HG03432 (cell line): Measurements from ENCODE around the gene PC.

Experiments
- ATAC-seq: cut with Tn5 transposase; IDR thresholded peaks from one replicate; pipeline ENCODE4 v1.9.1; 2021; ENCODE audit warnings: mild to moderate bottlenecking, moderate library complexity; ENCODE audit not compliant: unreplicated experiment

PC gene

GRCh38 chr11:66857234-66857926 lies 100.8 kb downstream of the PC start:
- no peak for ATAC-seq

- ATAC-seq = peak; percentile 31
Observed at GRCh38 chr11:66856496-66857233, 101.5 kb downstream of the PC start, which contains the start of gene LRFN4. LRFN4 (plus strand) TSS chr11:66857064; CDS start chr11:66857745, 681 bp downstream.

DNA sequence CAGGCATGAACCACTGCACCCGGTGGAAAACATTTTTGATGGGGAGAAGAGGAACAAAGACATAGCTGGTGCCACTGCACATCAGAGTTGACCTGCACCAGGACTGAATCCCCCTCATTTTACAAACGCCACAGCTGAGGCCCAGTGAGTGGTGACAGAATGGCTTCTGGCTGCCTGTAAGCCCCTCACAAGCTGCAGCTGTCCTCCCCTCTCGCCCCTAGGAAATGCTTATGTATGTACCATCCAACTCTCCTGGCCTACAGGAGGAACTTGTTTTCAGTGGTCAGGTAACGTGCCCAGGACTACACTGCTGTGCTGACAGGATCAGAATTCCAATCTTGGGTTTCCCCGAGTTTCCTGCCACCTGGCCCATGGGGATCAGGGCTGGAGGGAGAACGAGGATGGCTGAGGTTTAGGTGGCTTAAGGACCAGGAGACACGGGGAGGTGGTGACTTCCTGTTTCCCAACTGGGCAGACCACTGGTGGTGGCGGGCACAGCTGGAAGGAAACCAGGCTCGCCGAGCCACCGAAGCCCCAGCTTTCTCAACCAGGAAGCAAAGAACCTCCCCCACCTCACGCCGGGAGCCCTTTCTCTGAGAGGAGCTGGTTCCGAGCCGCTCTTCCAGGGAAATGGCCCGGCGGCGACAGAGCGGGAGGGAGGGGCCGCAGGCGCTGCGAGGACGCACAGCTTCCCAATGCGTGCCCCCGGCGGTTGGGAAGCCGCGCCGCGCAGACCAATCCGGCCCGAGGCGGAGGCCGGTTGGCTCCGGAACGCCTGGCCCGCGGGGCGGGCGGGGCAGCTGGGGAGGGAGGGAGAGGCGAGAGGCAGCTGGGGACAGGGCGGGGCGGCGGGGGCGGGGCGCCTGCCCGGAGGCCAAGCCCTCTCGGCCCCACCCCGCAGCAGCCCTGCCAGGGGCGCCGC lies 102.3 kb downstream of the PC start:
- peak; percentile 72 for ATAC-seq

DNA sequence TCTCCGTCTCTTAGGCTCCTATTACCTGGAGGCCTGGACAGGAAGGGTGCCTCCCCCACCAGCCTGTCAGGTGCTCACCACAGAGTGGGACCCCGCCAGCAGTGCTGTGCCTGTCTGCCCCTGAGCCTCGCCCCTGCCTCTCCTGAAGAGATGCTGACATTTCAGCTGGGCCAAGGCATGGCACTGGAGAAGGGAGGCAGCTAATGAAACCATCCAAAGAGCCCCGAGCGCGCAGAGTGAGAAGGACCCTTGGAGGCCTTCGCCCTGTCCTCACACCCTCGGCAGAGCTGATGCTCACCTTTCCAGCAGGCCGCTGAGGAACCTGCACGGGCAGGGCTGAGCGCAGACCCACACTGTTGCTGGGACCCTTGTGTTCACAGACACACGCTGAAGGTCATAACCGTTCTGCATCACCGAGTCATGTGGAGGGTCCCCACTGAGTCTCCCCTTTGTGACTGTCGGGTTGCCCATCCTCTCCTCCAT lies 103.4 kb downstream of the PC start:
- no peak for ATAC-seq

DNA sequence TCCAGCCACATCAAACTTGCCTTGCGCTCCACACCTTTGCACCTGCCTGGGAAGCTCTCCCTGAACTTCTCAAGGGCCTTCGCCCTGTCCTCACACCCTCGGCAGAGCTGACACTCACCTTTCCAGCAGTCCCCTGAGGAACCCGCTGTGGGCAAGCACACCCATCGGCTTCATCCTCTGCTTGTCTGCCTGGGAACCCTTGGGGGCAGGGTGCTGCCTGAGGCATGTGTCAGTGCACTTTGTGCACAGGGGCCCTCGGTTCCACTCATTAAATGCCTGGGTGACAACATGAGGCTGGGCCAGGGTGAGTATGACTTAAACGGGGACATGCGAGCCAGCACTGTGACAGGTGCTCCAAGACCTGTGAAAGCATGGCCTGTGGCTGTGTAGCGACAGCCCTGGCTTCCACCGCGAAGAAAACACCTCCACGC lies 103.9 kb downstream of the PC start:
- no peak for ATAC-seq

GRCh38 chr11:66853242-66854229 lies 104.6 kb downstream of the PC start:
- no peak for ATAC-seq

GRCh38 chr11:66852466-66853241 lies 105.5 kb downstream of the PC start:
- no peak for ATAC-seq

- no peak for ATAC-seq
Observed at GRCh38 chr11:66851698-66852465, 106.3 kb downstream of the PC start.

DNA sequence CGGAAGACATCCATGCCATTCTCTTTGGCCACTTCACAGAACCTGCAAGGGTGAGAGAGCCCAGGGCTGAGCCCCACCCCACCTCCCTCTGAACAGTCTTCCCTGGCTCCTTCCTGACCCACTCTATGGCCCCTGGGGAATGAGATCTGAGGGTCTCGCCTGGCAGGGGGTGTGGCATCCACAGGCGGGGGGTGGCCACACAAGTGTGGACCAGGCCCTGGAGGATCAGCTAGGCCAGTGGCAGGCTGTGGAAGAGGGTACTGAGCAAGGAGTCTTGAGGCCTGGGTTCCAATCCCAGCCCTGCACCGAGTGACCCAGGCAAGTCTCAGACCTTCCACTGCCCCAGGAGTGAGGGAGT lies 107.0 kb downstream of the PC start:
- ATAC-seq = no peak

DNA sequence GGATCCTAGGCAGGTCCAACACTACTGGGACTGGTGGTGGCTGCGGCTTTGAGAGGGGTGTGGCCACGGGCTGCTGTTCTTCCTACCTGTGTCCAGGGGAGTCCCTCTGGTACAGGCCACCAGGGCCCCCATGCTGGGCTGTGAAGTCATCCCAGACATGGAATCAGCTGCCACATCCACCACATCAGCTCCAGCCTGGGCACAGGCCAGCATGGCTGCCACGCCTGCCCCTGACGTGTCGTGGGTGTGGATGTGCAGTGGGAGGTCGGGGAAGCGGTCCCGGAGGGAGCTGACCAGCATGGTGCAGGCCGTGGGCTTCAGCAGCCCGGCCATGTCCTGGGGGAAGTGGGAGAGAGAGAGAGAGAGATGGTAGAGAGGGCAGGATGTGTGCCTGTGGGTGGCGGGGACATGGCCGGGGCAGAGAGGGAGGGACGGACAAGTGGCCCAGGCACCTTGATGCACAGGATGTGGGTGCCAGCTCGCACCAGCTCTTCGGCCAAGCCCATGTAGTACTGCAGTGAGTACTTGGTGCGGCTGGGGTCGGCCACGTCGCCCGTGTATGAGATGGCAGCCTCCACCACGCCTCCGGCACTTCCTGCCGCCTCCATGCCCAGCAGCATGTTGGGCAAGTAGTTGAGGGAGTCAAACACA lies 107.5 kb downstream of the PC start:
- no peak for ATAC-seq

DNA sequence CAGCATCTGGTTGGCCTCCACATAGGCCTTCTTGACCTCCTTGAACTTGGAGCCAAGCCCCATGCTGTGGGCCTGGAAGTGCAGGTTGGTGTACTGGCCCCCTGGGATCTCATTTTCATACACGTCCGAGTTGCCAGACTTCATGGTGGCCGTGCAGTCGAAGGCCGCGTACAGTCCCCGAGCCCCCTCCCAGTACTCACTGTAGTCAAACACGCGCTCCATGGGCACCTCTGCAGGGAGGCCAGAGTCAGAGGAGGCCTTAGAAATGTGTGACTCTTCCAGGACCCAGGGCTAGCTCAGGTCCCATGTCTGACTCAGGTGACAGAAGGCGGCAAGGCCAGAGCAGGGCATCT lies 108.0 kb downstream of the PC start:
- no peak for ATAC-seq

DNA sequence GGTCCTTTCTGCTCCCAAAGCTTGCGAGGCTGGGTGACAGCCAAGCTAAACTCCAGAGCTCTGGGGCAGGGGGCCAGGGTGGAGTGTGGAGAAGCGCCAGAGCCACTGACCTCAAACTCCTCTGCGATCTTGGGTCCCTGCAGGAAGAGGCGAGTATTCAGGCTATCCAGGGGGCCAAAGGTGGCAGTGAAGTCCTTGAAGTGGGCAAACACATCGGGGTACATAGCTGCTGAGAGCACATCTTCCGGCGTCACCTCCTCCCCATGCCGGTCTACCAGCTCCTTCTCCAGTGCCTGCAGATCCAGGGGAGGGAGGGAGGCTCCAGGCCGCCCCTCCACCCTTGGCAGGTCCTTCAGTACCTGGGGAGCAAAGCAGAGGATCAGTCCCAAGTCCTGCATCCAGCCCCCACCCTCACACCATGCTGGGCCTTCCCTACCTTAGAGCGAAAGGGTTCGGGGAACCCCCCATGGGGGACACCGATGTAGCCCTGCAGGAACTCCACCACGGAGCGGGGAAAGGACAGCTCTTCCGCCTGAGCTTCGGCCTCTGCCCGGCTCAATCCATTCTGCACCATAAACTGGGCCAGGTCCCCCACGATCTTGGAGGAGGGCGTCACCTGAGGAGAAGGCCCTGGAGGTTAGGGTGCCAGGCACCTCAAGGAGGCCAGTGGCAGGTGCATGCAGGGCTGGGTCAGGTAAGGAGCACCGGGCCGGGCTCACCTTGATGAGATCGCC lies 108.5 kb downstream of the PC start:
- no peak for ATAC-seq

GRCh38 chr11:66848671-66849500 lies 109.3 kb downstream of the PC start:
- no peak for ATAC-seq

GRCh38 chr11:66847461-66848232 lies 110.5 kb downstream of the PC start:
- no peak for ATAC-seq

GRCh38 chr11:66846671-66847091 lies 111.5 kb downstream of the PC start:
- no peak for ATAC-seq

DNA sequence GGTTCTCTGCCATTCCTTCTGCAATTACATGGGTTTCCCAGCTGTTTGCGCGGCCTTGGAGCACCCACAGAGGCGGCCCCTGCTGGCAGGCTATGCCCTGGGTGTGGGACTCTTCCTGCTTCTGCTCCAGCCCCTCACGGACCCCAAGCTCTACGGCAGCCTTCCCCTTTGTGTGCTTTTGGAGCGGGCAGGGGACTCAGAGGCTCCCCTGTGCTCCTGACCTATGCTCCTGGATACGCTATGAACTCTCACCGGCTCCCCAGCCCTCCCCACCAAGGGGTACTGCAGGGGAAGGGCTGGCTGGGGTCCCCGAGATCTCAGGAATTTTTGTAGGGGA lies 112.3 kb downstream of the PC start:
- ATAC-seq = no peak
